AG08395 (cell line): ENCODE results near the gene ETS2.
"Not testable (repeated sequence)": the region's sequence is repeated elsewhere in the genome, so short reads cannot be mapped to it uniquely, and the experiment has no call there.

ENCODE experiments used
- DNase-seq: peaks from one replicate; pipeline ENCODE4 v3.0.0; 2012; ENCODE audit warnings: mixed read lengths, low spot score

ETS2 gene

DNA sequence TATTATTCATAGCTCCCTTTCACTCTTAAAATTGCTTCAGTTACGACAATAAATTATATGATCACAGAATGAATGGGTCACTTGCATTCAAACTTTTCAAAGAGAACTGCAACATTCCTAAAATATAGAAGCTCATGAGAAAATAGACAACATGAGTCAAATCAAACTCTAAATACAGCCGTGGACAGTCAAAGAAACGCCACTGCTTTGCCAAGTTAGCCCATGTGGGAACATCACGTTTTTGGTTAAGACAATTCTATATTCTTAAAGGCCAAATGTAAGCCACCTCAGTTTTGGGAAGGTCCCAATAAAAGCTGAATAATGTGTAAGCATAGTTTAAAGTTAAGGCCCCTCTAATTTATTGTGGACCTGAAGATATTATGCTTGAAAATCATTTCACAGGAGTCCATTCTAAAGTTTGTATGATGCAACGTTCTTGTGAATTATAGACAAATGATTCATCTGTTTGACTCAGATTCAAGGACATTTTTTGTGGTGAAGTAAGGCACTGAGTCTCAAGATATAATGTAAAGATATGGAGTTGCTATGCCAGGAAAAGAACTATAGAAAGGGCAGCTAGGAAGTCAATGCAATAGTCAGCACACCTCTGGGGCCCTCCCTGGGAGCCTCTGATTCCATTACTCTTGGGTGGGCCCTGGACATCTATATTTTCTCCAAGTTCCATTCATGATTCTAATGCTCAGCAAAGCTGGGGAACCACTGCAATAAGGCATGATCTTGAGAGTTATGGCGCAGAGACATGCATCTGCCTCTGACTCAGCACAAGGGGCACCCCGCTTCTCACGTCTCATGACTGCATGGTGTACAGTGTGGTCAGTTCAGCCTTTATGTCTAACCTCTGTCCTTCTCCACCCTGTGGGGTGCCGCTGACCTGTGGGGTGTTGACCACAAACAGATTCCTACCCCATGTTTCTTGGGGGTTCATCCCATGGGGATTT lies 33.9 kb downstream of the ETS2 start:
- peak; percentile 63 for DNase-seq

DNA sequence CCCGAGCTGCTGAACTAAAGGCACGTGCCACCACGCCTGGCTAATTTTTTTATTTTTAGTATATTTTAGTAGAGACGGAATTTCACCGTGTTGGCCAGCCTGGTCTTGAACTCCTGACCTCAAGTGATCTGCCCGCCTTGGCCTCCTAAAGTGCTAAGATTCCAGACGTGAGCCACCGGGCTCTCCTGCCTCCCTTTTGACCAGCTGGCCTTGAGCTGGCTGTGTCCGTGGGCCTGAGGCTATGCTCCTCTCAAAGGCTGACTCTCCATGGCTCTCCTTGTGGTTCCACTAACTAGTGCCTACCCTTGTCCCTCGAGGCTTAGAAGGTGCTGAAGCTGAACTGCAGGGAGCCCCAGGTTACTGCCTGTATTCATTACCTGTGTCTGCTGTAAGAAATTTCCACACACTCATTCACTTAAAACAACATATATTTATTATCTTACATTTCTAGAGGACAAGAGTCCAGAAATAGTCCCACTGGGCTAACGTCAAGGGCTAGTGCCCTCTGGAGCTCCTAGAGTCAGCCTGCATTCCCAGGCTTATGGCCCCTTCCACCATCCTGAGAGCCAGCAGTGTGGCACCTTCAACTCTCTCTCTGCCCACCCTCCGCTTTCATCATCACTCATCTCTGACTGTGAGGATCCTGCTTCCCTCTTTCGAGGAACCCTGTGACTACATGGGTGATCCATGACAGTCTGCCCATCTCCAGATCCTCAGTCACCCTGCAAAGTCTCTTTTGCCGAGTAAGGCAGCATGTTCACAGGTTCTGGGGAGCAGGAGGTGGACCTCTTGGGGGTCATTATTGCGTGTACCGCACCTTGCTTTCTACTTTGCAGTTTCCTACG lies 34.9 kb downstream of the ETS2 start:
- DNase-seq: no peak

DNA sequence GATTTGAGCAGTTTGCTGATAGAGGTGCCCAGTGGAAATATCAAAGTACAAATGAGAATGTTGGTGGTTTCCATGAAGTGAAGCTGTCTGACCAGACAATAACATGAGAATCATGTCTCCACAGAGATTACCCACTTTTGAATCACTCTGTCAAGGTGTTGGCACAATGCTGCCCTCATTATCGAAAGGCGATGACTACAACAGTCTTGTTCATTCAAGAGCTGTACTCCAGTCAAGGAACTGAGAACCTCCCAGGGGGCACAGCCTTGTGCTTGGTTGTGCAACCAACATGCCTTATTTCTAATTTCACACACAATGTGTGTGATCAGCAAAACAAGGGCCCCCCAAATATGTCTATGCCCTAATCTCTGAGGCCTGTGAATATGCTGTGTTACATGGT lies 35.7 kb downstream of the ETS2 start:
- no peak for DNase-seq

DNA sequence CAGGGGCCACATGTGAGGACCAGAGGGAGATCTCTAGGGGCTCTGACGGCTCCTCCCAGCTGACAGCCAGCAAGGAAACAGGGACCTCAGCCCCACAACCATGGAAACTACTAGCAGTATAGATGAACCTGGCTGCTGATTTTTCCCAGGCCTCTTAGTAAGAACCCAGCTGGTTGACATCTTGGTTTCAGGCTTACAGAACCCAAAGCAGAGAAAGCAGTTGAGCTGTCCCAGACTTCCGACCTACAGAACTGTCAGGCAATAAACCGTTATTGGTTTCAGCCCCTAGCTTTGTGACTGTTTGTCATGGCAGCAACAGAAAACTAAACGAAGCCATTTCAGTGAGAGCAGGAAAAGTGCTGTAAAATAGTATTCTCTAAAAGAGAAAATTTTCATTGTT lies 36.4 kb downstream of the ETS2 start:
- DNase-seq: no peak

DNA sequence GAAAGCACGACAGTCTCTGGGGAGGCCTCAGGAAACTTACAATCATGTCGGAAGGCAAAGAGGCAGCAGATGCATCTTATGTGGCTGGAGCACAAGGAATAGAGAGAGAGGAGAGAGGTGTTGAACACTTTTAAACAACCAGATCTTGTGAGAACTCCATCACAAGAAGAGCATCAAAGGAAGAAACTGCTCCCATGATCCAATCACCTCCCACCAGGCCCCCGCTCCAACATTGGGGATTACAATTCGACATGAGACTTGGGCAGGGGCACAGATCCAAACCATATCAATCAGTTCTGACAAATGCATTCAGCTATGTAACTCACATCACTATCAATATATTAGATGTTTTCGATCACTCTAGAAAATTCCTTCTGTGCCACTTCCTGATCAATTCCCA lies 37.6 kb downstream of the ETS2 start:
- DNase-seq: no peak

DNA sequence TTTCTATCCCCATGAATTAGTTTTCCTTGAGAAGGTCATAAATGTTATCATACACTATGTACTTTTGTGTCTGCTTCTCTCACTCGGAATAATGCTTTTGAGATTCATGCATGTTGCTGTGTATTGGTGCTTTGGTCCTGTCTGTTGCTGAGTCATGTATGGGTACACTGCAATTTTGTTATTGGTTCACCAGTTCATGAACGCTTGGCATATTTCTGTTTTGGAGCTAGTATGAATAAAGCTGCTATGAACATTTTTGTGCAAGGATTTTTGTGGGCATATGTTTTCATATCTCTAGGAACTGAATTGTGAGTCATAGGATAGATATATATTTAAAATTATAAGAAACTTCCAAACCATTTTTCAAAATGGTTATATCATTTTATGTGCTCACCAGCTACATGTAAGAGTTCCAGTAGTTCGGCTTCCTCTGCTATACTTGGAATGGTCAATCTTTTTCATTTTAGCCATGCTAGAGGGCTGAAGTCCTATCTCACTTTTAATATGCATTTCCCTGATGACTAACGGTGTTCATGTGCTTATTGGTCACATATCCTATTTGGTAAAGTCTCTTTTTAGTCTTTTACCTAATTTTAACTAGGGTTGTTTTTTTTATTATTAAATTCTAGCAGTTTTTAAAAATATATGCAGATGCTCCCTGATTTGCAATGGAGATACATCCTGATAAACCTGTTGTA lies 38.2 kb downstream of the ETS2 start:
- no peak for DNase-seq

DNA sequence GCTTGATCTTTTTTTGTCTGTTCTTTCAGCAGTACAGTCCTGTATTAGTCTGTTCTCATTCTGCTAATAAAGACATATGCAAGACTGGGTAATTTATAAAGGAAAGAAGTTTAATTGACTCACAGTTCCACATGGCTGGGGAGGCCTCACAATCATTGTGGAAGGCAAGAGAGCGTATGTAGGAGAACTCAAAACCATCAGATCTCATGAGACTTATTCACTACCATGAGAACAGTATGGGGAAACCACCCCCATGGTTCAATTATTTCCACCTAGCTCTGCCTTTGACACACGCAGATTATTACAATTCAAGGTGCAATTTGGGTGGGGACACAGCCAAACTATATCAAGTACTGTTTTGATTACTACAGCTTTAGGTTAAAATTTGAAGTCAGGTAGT lies 39.6 kb downstream of the ETS2 start:
- DNase-seq: not testable (repeated sequence)

DNA sequence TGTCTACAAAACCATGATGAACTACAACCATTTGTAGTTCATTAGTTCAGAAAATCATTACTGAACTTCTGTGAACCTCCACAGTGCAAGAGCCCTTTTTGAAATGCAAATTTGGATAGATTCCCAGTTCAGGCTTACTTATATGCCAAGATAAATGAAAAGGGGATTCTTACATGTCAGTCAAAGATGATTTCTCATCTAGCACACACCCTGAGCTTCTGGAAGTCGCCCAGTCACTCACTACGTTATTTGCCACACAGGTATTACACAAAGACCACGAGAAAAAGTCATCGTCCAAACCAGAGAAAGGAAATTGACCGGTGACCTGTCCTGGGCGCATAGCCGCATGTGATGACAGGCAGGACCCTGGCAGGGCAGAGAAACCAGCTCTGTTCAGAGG lies 41.8 kb downstream of the ETS2 start:
- DNase-seq: no peak

DNA sequence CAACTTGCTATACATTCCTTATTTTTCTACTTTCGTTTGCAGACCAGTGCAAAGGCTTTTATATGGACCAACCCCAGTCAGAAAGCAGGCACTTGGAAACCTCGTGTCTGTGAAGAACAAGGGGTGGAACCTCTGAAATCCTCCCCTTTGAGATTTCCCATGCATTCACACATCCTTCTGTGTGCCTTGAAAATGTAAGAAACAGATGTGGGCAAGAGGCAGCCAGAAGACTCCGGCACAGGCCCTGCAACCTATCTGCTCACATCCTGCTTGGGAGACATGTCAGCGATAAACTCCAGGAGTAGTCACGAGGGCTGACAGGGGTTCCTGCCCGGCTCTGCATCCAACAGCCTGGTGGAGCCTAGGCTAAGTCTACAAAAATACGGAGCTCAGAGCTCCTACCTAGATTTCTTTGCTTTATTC lies 42.5 kb downstream of the ETS2 start:
- DNase-seq: peak; percentile 20

DNA sequence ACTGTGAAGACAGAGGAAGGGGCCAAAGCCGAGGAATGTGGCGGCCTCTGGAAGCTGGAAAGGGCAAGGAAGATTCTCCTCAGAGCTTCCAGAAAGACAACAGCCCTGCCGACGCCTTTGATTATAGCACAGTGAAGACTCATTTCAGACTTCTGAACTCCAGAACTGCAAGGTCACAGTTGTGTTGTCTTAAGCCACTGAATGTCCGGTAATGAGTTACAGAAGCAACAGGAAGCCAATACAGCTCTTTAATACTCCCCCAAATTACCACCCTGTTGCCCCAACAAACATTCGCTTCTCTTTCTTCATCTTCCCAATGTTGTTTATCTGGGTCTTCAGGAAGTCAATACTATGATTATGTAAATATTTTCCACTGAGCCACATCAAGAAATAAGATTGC lies 44.0 kb downstream of the ETS2 start:
- DNase-seq: no peak

DNA sequence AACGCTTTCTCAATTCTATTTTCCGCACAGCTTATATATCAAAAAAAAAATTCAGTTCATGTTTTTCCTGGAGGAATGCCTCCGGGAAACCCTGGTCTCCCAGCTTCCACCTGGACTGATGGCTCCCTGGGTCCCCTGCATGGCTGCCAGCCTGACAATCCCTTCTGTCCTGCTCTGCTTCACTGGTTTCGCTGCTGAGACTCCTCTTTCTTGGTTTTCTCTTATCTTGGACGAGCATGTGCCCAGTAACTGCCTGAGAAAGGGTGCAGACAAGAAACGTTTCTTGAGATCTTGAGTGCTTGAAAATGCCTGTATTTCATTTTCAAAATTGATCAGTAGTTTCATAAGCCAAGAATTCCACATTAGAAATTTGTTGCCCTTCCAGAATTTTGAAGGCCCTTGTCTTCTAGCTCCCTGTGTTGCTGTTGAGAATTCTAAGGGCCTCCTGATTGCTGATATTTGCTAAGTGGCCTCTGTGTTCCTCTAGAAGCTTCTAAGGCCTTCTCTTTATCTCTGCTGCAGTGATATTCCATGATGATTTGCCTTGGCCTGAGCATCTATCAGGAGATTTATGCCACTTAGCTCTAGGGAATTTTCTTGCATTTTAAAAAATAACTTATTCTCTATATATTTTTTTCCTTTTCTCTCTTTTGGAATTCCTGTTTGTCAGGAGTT lies 44.7 kb downstream of the ETS2 start:
- DNase-seq: no peak

DNA sequence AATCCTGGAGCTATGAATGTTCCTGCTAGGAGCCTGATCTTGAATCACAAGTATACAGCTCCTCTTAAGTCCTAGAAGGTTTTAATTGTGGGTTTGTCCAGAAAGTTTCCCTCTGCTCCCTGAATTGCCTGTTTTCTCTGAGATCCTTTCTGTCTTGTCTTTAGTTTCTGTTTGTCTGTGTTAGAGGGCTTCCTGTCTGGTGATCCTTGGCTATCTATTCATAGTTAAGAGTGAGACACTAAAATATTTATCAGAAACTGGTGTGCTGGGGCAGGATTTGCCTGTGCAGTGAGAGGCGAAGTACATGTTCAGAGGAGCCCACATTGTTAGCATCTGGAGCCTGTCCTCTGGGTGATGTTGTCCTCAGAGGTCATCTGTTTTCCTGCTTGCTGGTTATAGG lies 45.4 kb downstream of the ETS2 start:
- no peak for DNase-seq

DNA sequence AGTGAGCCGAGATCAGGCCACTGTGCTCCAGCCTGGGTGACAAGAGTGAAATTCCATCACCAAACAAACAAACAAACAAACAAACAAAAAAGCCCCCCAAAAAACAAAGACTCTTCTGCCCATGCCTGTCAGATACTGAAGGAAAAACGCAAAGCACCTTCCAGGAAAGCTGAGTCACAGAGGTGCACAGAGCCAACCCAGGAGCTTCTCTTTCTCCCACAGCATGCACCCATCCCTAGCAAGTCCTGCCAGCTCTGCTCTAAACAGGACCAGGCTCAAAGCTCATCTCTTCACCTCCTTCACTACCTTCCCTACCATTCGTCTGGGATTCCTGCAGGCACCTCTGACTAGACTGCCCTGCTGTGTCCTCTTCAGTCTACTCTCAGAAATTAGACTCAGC lies 46.5 kb downstream of the ETS2 start:
- DNase-seq: no peak

DNA sequence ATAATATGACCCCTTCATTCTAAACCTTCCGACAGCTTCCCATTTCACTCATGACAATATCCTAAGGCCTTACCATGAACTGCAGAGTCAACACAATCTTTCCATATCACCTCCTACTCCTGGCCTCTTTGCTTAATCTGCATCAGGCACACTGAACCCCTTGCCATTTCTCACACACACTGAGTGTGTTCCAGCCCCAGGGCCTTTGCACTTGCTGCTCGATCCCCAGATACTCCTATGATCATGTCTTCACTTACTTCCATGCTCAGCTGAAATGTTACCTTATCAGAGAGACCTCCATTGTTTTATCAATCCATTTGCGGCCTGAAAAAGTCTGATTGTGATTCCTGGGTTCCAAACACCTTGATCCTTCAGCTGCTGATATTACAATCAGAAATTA lies 47.0 kb downstream of the ETS2 start:
- no peak for DNase-seq

DNA sequence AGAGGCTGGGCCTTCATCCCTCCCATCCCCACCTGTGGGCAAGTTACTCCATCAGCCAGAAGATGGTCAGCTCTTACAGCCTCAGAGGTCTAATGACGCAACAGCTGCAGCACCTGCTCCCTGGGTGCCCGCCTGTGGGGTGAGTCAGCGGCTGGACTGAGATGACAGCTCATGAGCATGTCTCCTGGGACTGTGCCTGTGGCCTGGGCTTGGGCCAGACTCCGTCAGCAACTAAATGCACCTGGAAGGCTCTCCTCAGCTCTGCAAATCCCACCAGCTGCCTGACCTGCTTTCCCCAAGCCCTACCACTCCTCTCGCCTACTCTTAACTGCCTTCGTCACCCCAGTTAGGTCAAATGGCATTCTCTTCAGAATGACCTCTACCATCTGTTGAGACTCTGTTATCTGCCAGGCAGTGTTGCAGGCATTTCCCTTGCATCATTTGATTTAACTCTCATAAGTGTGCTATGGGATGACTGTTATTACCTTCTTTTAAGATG lies 47.7 kb downstream of the ETS2 start:
- DNase-seq: peak; percentile 51

DNA sequence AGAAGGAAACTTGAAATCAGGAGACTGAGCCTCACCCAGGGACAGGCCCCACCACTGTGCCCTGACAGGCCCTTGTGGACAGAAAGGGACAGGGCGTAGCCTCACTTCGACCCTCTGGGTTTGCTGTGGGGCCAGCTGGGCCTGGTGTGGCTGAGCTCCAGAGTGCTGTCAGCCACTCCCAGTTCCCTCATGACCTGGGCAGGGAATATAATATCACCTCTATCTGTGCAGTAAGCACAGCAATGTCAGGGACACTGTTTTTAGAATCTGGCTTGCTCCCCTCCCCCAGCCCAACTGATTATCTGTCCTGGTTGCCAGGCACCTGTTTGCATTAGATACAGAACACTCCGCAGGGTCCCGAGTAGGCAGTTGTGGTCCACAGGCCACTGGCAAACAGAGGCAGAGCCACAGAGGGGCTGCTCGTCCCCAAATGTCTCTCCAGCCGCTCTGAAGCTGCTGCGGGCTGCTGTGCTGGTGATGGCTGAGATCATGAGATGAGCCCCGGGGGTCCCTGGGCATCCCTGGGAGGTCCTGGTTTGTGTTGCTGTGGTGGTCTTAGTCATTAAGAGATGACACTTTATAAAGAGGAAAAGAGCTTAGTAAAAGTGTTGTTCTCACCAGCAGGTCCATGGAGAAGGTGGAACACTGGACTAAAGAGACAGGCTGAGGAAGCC lies 51.6 kb downstream of the ETS2 start:
- no peak for DNase-seq

DNA sequence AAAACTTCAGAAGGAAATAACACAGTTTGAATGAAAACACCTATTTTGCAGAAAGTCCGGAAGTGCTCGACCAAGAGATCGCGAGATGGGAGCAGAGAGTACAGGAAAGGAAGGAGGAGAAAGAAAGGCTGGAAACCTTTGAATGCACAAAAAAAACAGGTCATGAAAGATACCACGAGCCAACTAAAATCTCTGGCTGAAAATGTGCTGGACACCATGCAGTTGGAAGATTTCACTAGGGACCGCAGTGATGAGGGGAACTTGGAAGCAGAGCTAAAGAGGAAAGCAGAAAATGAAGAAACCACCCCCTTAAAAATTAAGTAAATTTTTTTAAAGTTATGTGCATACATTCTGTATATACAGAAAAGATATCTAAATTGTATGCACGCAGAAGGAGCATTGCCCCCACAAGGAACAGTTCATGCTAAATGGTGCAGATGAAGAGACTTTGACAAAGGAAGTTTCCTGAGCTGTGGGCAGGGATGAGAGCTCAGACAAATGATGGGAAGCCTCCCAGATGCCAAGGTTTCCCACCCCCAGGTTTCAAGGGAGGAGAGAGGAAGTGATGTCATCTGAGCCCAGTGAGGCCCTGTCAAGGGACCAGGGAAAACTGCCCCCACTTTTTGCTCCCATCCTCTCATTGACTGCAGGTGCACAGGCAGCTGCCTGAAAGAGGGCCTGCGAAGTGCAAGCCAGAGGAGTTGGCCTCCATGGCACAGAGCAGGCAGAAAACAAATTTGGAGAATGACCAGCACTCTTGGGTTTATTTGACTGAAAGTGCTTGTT lies 52.5 kb downstream of the ETS2 start:
- DNase-seq: no peak

DNA sequence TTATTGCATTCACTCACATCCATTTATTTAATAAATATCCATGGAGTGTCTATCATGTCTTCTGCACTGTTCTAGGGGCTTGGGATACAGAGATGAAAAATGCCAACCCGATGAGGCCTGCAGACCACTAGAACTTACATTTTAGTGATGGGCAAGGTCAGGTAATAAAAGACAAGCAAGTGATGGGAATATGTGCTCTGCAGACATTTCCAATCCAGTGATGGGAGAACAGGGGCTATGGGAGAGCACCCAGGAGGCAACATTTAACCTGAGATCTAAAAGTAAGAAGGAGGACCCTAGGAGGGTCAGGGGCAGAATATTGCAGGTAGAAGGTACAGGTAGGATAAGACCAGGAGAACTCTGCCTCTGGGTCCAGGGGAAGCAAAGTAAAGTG lies 53.1 kb downstream of the ETS2 start:
- DNase-seq: no peak

DNA sequence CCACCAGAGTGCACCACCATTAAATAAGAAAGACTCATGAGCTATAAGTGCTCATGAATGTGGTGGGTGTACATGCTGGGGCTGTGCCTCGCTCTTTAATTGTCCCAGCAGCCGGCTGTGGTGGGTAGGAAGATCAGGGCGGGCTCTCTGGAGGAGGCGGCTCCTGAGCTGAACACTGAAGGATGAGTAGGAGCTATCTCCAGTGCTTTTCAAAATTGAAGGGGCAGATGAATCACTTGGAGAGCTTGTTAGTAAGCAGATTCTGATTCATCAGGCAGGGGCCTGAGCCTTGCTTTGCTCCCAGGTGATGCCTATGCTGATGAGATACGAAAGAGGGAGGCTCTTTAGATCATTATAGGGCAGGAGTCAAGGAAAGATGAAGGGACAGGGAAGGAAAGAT lies 54.1 kb downstream of the ETS2 start:
- DNase-seq: no peak

DNA sequence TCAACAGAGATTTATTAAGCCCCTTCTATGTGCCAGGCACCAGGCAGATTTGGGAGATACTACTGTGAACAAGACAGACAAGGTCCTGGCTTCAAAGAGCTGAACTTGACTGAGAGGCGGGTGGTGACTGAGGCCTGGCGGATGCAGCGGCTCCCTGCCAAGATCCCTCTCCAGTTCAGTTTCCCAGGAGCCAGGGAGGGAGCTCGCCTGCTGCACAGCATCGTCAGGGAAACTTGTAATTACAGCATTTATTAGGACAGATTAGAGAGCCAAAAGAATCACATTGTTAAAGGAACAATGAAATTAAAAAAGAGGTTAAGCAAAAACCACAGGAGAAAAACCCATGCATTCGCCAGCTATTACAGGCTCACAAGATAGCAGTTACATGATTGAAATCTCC lies 55.3 kb downstream of the ETS2 start:
- no peak for DNase-seq
